ENCODE measurements around the gene LGR4.

GRCh38 chr11:27470166-27470565 lies 2.4 kb downstream of the LGR4 start:
- TF ChIP-seq GATA2 (IDR thresholded peaks at IDR 0.05; ENCODE audit: low read depth, low read length), result no peak
- TF ChIP-seq GATA3 (IDR thresholded peaks at IDR 0.05; ENCODE audit: low read depth, low read length), result no peak
